HepG2 (cell line): ENCODE results near the gene NUP88. TPM values are rescaled to one million over a fixed set of nuclear protein-coding genes. Genes with fewer than 3 reads are reported as not detected.

ENCODE experiments used
- ATAC-seq: fragments of 200-7000 bp; cut with Tn5 transposase; 3 replicates; pipeline ENCODE4 v1.9.1; 2020; ENCODE audit warnings: mild to moderate bottlenecking, moderate library complexity
- BruUV-seq: library from RNA; stranded (reverse); fragments of 400-500 nt; replicated peaks from 2 replicates; lab custom pipeline; 2021; lab: Mats Ljungman, UMichigan
- CTCF ChIA-PET: fragments of 300-600 bp; formaldehyde crosslinking; extraction: SDS; loops from one replicate; lab custom pipeline; 2021; ENCODE audit warnings: low total read pairs, inconsistent platforms, low intra/inter-chr PET ratio; lab: Yijun Ruan, JAX
- POLR2A ChIA-PET: fragments of 350-600 bp; sonication (Branson Sonifier 250); formaldehyde crosslinking; loops from one replicate; lab custom pipeline; 2020; ENCODE audit warnings: antibody characterized with exemption, inconsistent platforms; lab: Yijun Ruan, JAX
- DNase-seq: peaks from one replicate; pipeline ENCODE4 v3.0.0-alpha.2; 2015; ENCODE audit warnings: low spot score
- FAIRE-seq: peaks from 3 replicates; lab custom pipeline; 2011; peaks lifted over from hg19 to GRCh38; lab: Jason Lieb, UNC
- H2AFZ ChIP-seq: one replicate; pipeline ENCODE4 v1.6.1; 2011; ENCODE audit warnings: low read length, inconsistent platforms
- H3K27ac ChIP-seq: fragments of 300-600 bp; 3 replicates; pipeline ENCODE4 v1.8.0; 2011; ENCODE audit warnings: mixed run types, mild to moderate bottlenecking, mixed read lengths, low read length, inconsistent platforms; ENCODE audit not compliant: insufficient read depth; ENCODE audit errors: extremely low read length
- H3K27me3 ChIP-seq, 2 experiments: fragments of 200-600 bp in 1 of 2; 2 replicates in 1 of 2; 3 replicates in 1 of 2; pipeline versions ENCODE4 v1.6.0 to v1.8.0; 2011; ENCODE audit warnings: low read length in 2 of 2, mild to moderate bottlenecking in 2 of 2, moderate library complexity in 2 of 2, inconsistent platforms in 1 of 2; ENCODE audit not compliant: insufficient read depth in 2 of 2, control insufficient read depth in 1 of 2
- H3K36me3 ChIP-seq, 2 experiments: fragments of 200-600 bp in 1 of 2; replicated peaks in 1 of 2; 2 replicates in 1 of 2; 3 replicates in 1 of 2; pipeline versions ENCODE4 v1.5.1 to v1.8.0; 2011; ENCODE audit warnings: low read length in 2 of 2, inconsistent platforms in 1 of 2; ENCODE audit not compliant: insufficient read depth in 2 of 2, control insufficient read depth in 1 of 2
- H3K4me1 ChIP-seq: 2 replicates; pipeline ENCODE4 v1.5.1; 2012; ENCODE audit warnings: low read length, inconsistent platforms; ENCODE audit not compliant: insufficient read depth
- H3K4me2 ChIP-seq: 2 replicates; pipeline ENCODE4 v1.6.0; 2011; ENCODE audit warnings: low read depth, low read length, inconsistent platforms
- H3K4me3 ChIP-seq, 3 experiments: fragments of 200-600 bp in 1 of 3; sonication (generic), shearing (Covaris generic) in 1 of 3; replicated peaks in 1 of 3; 2 replicates each; pipeline ENCODE4 v1.5.1; 2011 to 2016; ENCODE audit warnings: low read length in 3 of 3, inconsistent platforms in 2 of 3, low read depth in 2 of 3, mild to moderate bottlenecking in 2 of 3, control low read depth in 1 of 3, mixed read lengths in 1 of 3; ENCODE audit not compliant: insufficient read depth in 1 of 3
- H3K79me2 ChIP-seq: one replicate; pipeline ENCODE4 v1.6.1; 2011; ENCODE audit warnings: low read length, inconsistent platforms; ENCODE audit not compliant: insufficient read depth
- H3K9ac ChIP-seq: 2 replicates; pipeline ENCODE4 v1.6.0; 2011; ENCODE audit warnings: mild to moderate bottlenecking, low read depth, low read length, inconsistent platforms; ENCODE audit not compliant: insufficient read depth
- H3K9me3 ChIP-seq: 2 replicates; pipeline ENCODE4 v1.5.1; 2012; ENCODE audit warnings: mild to moderate bottlenecking, low read length
- H4K20me1 ChIP-seq: 2 replicates; pipeline ENCODE4 v1.6.0; 2011; ENCODE audit warnings: inconsistent platforms, mild to moderate bottlenecking, low read length, moderate library complexity; ENCODE audit not compliant: insufficient read depth
- ATF6 ChIP-seq: sonication (generic); formaldehyde crosslinking; conservative IDR thresholded peaks from 2 replicates; pipeline ENCODE4 v1.4.0; 2020; ENCODE audit warnings: missing genetic modification reagents
- POLR2A ChIP-seq, 2 experiments: IDR thresholded peaks; 2 replicates each; pipeline ENCODE4 v1.6.1; 2011; ENCODE audit warnings: low read depth in 2 of 2, low read length in 2 of 2, mild to moderate bottlenecking in 1 of 2, moderate library complexity in 1 of 2; ENCODE audit not compliant: insufficient read depth in 1 of 2
- POLR2AphosphoS2 ChIP-seq: IDR thresholded peaks from 2 replicates; pipeline ENCODE4 v1.6.1; 2011; ENCODE audit warnings: low read depth, low read length, improper control_type of control experiment
- POLR2AphosphoS5 ChIP-seq: IDR thresholded peaks from 2 replicates; pipeline ENCODE4 v1.6.1; 2012; ENCODE audit warnings: low read depth, low read length
- RBM22 ChIP-seq: fragments of 200-400 bp; formaldehyde crosslinking; optimal IDR thresholded peaks from 2 replicates; pipeline ENCODE3; 2017; ENCODE audit warnings: mild to moderate bottlenecking, low read length, moderate library complexity
- TGIF2 ChIP-seq: IDR thresholded peaks from 2 replicates; pipeline ENCODE4 v1.6.1; 2016; ENCODE audit warnings: control low read depth, missing compliant biosample characterization
- ZNF570 ChIP-seq: sonication (generic); formaldehyde crosslinking; IDR thresholded peaks from 2 replicates; pipeline ENCODE4 v1.4.0; 2020; ENCODE audit warnings: mild to moderate bottlenecking, missing genetic modification reagents, borderline replicate concordance
- ZNF713 ChIP-seq: sonication (generic); formaldehyde crosslinking; IDR thresholded peaks from 2 replicates; pipeline ENCODE4 v1.4.0; 2020; ENCODE audit warnings: mild to moderate bottlenecking, missing genetic modification reagents
- WGBS: methylation state at CpG from one replicate; pipeline ENCODE4 v1.1.6; 2017; ENCODE audit warnings: low lambda C conversion rate; 5-methylcytosine and 5-hydroxymethylcytosine counted together
- in situ Hi-C: cut with HindIII; loops from 2 replicates; pipeline ENCODE4 v1.10.0; 2017; ENCODE audit warnings: low pct_unique_long_range_greater_than_20kb; ENCODE audit not compliant: extremely low pct_ligation_motif_present
- intact Hi-C: fragments of 100-400 bp; cut with micrococcal nuclease; formaldehyde crosslinking; loops from one replicate; pipeline ENCODE4 v1.10.0; 2022; ENCODE audit not compliant: unreplicated experiment
- polyA plus RNA-seq, 8 experiments: library from polyadenylated mRNA; depleted of rRNA in 3 of 8; stranded (reverse) in 7 of 8; unstranded in 1 of 8; fragments of >200 nt; fragmentation: Illumina TruSeq in 4 of 8; extraction: Trizol in 4 of 8; gene quantifications; 2 replicates each; pipeline versions ENCODE4 v1.2.1 to v1.2.3, GENCODE V29; 2011 to 2016; ENCODE audit warnings: low read depth in 4 of 8, missing spikeins in 1 of 8, mixed read lengths in 1 of 8; ENCODE audit not compliant: insufficient read depth in 1 of 8
- total RNA-seq, 5 experiments: library from RNA; depleted of rRNA; stranded (reverse); fragments of >200 nt; fragmentation: Illumina TruSeq; extraction: Trizol; gene quantifications; 2 replicates each; pipeline ENCODE4 v1.2.3, GENCODE V29; 2016; ENCODE audit warnings: low read depth in 1 of 5

Gene NUP88
- total and polyA plus RNA-seq, 2 of the 13 experiments (the other 11 are each of a cell fraction or from before 2014, with no cell fraction given): 48.2 to 130 TPM

- TF ChIP-seq POLR2AphosphoS5: peak; percentile 18; the same call in 1 of the 2 replicates
- no peak for TF ChIP-seq ZNF570 (CRISPR knock-in tag)
- TF ChIP-seq ZNF713 (CRISPR knock-in tag): no peak
- no peak for TF ChIP-seq ATF6 (CRISPR knock-in tag)
These were observed 39.9 kb downstream of the NUP88 start (continued) for GRCh38 chr17:5379351-5380107.

DNA sequence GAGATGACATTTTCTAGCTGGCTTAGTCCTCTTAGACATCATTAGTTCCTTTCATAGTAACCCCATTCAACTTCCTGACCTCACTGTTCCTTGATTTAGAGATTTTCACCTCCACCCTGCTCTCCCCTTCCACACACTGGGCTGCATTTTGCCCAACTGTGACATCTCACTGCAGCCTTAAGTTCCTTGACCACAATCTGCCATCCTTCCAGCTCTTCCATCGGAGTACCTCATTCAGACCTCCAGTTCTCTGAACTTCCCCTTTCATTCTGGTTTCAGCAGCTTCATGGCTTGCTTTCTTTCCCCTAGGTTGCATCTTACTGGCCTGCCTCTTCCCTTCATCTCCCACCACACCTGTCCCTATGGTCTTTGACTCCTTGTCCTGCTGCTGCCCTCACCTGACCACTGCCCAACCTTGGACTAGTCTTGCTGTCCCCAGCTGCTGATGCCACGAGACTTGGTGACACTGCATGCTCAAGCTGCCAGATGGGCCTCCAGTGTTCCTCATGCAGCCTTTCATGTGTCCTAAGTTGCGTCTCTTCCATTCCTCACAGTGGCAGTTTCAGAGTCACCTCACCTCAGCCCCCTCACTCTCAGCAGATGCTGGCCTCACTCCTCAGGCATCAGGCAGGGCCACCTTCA is 40.8 kb downstream of the NUP88 start:
- no peak overlapping the region for H2AFZ ChIP-seq
- H3K27ac ChIP-seq: no peak overlapping the region
- no peak for FAIRE-seq
- 99% methylated on average over 3 of the region's 3 CpGs for WGBS
- ChIA-PET CTCF (no interaction called here), POLR2A (interaction anchor here (0.8 kb wide), 1 partner anchor 12 kb away, joined by 3 read pairs; no protein-coding TSS in a partner anchor)
- no peak; the same call in 2 of the 3 replicates for ATAC-seq
- intact Hi-C loops (no loop called here), in situ Hi-C loops (no loop called here)
- H4K20me1 ChIP-seq: no peaks in the 10 kb centered on the region
- H3K4me3 ChIP-seq: no peak overlapping the region
- DNase-seq: no peak
- peaks cover 22 to 70% of the 10 kb centered on the region in 2 experiments for H3K36me3 ChIP-seq
- no peaks in the 10 kb centered on the region for H3K4me1 ChIP-seq
- TF ChIP-seq TGIF2 (CRISPR knock-in tag) (no peak), RBM22 (peak; percentile 85), POLR2AphosphoS2 (0 out of 2 replicates have a peak, but pooled peaks have one; percentile 32), POLR2A (IDR thresholded peaks at IDR 0.05; ENCODE audit: insufficient read depth in 1 of 2, low read depth in 2 of 2, low read length in 2 of 2) (peak in 1 of 2 experiments; percentile 20; a peak in 1 of 4 replicates)
- H3K79me2 ChIP-seq: no peaks in the 10 kb centered on the region
- no peaks in the 10 kb centered on the region for H3K27me3 ChIP-seq
- BruUV-seq: no TSS peak
- H3K4me2 ChIP-seq: no peak overlapping the region
- H3K9ac ChIP-seq: no peak overlapping the region
- H3K9me3 ChIP-seq: no peaks in the 10 kb centered on the region
